Endometrium (tissue), 2 donors: ENCODE results near the gene HEATR9.

Source experiments
- FAIRE-seq: peaks from 2 replicates; lab custom pipeline; 2012; peaks lifted over from hg19 to GRCh38; lab: Jason Lieb, UNC
- donor health status: control.
- donor health status: control.

HEATR9 gene

GRCh38 chr17:35808240-35808961 is 60.3 kb downstream of the HEATR9 start:
- no peak for FAIRE-seq

DNA sequence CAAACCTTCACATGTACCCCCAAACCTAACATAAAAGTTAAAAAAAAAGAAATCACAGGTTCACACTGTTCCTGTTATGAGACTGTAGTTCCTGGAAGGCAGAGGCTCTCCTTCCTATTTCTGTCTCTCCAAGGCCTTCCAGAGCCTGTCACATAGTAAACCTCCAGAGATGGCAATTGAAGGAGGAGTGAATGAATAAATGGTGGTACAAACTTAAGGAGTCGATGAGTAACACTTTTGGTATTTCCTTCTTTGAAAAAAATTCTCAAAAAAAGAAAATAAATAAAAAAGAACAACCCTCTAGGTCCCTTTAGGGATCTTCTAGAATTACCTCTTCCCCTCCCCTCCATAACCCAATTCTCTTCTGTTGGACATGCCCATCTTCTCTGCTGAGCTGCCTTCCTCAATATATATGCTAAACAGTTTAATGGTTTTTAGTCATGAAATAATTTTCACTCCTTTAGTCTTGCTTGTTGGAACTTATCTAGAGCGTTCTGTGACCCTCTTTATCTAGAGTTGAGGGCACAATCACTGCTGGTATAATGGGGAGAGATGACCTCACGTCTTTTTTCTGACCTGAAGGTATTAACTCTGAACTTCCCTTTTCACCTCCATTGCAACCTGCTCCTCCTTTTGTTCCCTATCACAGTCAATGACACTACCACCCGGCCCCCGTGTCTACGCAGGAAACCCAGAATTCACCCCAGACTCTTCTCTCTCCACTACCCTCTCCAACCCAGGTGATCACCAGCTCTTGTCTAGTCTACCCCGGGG is 61.1 kb downstream of the HEATR9 start:
- no peak for FAIRE-seq
